ENCODE measurements around the gene LIN9.
A peak's percentile ranks its signal among the peaks of the same experiment; 100 is the strongest.
"Not testable (repeated sequence)": the region's sequence is repeated elsewhere in the genome, so short reads cannot be mapped to it uniquely, and the experiment has no call there.

The LIN9 gene

GRCh38 chr1:226215239-226215638 lies 93.7 kb downstream of the LIN9 start:
- DNase-seq (ENCODE audit: low read depth in 3 of 3) = no peak

DNA sequence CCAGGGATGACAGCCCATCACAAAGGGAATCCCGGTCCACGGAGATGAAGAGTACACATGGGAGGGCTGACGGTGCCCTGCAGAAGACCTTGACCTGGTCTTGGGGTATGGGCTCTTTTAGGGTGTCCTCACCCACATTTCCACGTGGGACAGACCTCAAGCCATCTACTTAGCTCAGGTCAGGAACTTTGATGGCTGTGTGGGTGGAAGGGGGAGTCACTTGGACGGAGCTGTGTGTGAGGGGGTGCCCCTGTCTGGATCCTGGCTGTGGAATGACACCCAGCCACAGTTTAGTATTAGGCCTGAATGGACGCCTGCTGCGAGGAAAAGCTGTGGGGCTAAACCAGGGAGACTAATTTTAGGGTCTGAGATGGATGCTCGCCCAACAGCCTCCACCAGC lies 96.4 kb downstream of the LIN9 start:
- DNase-seq (ENCODE audit: low read depth in 3 of 3) = no peak

DNA sequence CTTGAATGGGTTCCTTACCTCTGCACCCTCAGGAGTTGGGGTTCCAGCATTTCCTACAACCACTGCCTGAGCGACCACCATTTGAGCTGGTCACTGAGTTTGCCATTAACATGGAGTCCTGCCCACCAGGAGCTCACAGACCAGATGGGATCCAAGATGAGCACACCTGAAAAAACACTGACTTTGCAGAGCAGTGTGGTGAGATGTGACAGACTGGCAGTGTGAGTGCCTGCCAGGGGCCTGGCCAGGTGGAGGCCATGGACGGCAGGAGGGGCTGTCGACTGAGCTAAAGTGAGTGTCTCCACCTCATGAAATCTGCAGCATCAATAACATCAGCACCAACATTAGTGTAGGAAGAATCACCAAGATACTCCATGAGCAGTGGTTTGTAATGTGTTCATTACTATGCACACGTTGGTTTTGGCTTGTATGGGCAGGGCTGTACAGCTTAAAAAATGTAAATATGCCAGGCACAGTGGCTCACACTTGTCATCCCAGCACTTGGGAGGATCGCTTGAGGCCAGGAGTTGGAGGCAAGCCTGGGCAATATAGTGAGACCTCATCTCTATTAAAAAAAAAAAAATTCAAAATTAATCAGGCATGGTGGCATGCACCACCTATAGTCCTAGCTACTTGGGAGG lies 97.7 kb downstream of the LIN9 start:
- no peak for DNase-seq (ENCODE audit: low read depth in 3 of 3)

GRCh38 chr1:226210571-226211176 lies 98.3 kb downstream of the LIN9 start:
- no peak for DNase-seq (ENCODE audit: low read depth in 3 of 3)

GRCh38 chr1:226209307-226210059 lies 99.5 kb downstream of the LIN9 start:
- DNase-seq (ENCODE audit: low read depth in 3 of 3) = no peak

DNA sequence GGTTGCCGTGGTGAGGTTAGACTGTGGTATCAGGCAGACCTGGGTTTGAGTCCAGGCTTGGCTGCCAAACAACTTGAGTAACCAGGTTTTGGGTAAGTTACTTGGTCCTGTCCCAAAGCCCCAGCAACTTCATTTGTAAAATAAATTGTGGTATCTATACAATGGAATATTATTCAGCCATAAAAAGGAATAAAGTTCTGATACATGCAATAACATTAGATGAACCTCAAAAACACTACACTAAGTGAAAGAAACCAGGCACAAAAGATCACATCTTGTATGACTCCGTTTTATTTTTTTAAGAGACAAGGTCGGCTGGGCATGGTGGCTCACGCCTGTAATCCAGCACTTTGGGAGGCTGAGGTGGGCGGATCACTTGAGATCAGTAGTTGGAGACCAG lies 101.9 kb downstream of the LIN9 start:
- DNase-seq (ENCODE audit: low read depth in 3 of 3) = no peak

DNA sequence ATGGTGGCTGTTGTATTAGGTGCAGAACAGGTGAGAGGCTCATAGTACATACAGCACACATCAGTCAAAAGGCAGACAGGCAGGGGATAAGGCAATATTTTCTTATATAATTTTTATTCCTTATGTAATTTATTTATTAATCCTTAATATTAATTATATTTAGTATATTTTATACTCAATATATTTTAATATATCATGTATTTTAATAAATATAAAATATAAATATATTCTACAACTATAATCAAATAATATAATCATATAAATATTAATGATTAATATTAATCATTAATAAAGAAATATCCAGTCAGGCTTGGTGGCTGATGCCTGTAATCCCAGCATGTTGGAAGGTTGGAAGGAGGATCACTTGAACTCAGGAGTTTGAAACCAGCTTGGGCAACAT lies 104.8 kb downstream of the LIN9 start:
- DNase-seq (ENCODE audit: low read depth in 3 of 3) = no peak

DNA sequence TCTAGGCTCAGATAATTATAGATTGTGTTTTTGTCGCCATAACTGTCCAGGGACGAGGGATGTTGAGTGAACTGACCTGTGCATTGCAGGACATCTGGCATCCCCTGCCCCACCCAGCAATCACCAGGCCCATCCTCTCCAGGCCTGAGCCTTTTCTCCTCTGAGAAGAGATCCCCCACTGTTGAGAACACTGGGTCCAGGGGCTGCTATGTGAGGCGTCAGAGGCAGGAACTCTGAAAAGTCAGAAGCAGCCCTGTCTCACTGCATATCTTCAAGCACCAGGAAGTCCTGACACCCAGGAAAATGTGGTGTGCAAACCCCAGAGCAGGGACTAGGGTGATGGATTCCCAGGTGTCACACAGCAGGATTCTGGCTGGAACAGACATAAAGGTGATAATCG lies 105.3 kb downstream of the LIN9 start:
- no peak for DNase-seq (ENCODE audit: low read depth in 3 of 3)

GRCh38 chr1:226203240-226203639 lies 105.7 kb downstream of the LIN9 start:
- no peak for DNase-seq (ENCODE audit: low read depth in 3 of 3)

DNA sequence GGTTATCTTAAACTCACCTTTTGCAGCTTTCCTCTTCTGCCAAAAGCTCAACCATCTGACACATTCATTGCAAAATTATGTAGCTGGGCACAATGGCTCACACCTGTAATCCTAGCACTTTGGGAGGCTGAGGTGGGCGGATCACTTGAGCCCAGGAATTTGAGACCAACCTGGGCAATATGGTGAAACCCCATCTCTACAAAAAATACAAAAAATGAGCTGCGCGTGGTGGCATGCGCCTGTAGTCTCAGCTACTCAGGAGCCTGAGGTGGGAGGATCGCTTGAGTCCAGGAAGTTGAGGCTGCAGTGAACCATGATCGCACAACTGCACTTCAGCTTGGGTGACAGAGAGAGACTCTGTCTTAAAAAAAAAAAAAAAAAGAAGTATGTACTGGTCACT lies 106.3 kb downstream of the LIN9 start:
- DNase-seq (ENCODE audit: low read depth in 3 of 3) = not testable (repeated sequence)

DNA sequence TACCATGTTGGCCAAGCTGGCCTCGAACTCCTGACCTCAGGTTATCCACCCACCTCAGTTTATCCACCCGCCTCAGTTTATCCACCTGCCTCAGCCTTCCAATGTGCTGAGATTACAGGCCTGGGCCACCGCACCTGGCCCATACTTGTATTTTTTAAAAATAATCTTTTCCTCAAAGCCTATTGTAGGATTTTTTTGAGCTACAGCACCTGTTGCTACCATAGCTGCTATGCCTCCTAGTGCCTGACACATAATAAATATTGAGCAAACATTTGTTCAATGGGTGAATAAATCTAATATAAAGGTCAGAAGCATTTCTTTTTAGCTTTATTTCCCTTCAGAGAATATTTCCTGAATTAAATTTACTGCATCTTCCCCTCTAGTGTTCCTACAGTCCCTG lies 106.7 kb downstream of the LIN9 start:
- no peak for DNase-seq (ENCODE audit: low read depth in 3 of 3)

- DNase-seq (ENCODE audit: low read depth in 3 of 3) = no peak
Observed at GRCh38 chr1:226201029-226201593, 107.9 kb downstream of the LIN9 start.

GRCh38 chr1:226199971-226200370 lies 109.0 kb downstream of the LIN9 start:
- no peak for DNase-seq (ENCODE audit: low read depth in 3 of 3)

GRCh38 chr1:226195144-226195543 lies 113.8 kb downstream of the LIN9 start:
- DNase-seq (ENCODE audit: low read depth in 3 of 3) = no peak

DNA sequence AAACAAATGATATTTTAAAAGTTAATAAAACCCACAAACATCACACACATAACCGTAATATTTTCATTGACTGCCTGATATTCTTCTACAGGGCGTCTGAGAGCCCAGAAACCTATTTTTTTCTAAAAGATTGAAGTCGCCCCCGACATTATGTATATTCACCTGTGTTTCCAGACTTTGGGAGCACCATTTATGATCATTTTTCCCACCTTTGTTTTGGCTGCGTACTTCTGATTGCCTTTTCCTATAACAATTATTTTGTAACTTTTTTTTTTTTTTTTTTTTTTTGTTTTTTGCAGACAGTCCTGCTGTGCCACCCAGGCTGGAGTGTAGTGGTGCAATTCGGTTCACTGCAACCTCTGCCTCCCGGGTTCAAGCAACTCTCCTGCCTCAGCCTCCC lies 121.6 kb downstream of the LIN9 start:
- DNase-seq (ENCODE audit: low read depth in 3 of 3) = no peak

GRCh38 chr1:226187019-226187322 lies 122.0 kb downstream of the LIN9 start:
- no peak for DNase-seq (ENCODE audit: low read depth in 3 of 3)

DNA sequence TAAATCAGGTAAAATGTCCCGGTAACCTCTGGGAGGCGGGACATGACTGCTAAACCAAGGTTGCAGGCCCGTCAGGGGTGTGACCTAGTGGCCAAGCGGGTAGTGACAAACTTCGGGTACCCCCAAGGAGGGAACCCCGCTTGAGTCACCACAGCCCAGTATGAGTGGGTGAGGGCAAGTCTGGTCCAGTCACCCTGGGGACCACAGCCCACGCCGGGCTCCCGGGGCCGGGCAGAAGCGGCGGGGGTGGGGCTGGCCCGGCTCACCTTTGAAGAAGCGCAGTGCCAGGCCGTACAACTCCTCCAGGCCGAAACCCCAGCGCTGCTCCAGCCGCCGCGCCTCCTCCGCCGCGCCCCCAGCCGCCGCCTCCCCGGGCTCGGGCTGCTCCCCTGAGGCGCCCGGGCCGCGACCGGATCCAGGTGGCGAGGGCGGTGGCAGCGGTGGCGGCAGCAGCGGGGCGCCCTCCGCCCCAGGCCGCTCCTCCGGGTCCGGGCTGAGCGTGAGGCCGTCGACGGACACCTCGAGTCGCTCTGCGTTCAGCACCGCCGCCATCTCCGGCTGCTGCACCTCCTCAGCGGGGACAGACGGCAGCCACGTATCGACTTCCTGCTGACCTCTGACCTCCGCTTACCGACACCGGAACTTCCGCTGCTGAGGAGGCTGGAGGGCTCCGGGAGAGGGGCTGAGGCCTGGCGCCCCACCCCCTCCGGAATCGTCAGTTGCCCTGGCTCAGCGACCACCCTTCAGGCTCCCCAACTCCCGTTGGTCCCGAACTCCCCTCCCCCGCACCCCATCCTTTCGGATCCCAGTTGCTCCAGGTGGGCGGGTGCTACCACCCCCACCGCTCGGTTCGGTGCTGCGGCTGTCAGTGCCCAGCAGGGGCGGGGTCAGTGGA lies 122.6 kb downstream of the LIN9 start, which contains the start of gene ACBD3:
Gene ACBD3, minus strand, starts transcription at position 618 of the 895 bp plus-strand sequence. Its CDS starts 66 bp downstream, at position 552.
- peak; percentile 65 to 67 (median 66) for DNase-seq (ENCODE audit: low read depth in 3 of 3)

GRCh38 chr1:226185141-226186036 lies 123.6 kb downstream of the LIN9 start:
- no peak for DNase-seq (ENCODE audit: low read depth in 3 of 3)

GRCh38 chr1:226181996-226182714 lies 126.8 kb downstream of the LIN9 start:
- no peak for DNase-seq (ENCODE audit: low read depth in 3 of 3)
